Thoracic aorta (tissue), 2 donors: Measurements from ENCODE around the gene NOVA1. TPM values are rescaled to one million over a fixed set of nuclear protein-coding genes. Genes with fewer than 3 reads are reported as not detected.
A peak's percentile ranks its signal among the peaks of the same experiment; 100 is the strongest.

Source experiments
- ATAC-seq: fragments of 150-250 bp; one replicate; pipeline ENCODE4 v1.8.0; 2017; ENCODE audit warnings: low read depth; ENCODE audit not compliant: insufficient number of reproducible peaks, low FRiP score
- DNase-seq: peaks from one replicate; pipeline ENCODE4 v3.0.0-alpha.2; 2020; ENCODE audit warnings: low spot score
- H3K27ac ChIP-seq, 2 donors: fragments of 200-600 bp; sonication (generic); 1 replicate in 1 of 2; 2 replicates in 1 of 2; pipeline ENCODE4 v1.5.1; 2016; ENCODE audit warnings: mild to moderate bottlenecking in 2 of 2, moderate library complexity in 2 of 2
- H3K27me3 ChIP-seq: fragments of 200-600 bp; sonication (generic); replicated peaks from 2 replicates; pipeline ENCODE4 v1.6.0; 2016; ENCODE audit warnings: mild to moderate bottlenecking; ENCODE audit not compliant: insufficient read depth
- H3K36me3 ChIP-seq: fragments of 200-600 bp; sonication (generic); one replicate; pipeline ENCODE4 v1.5.1; 2016
- H3K4me1 ChIP-seq, 2 donors: fragments of 200-600 bp; sonication (generic); 1 replicate in 1 of 2; 2 replicates in 1 of 2; pipeline versions ENCODE4 v1.5.1 to v1.6.0; 2016; ENCODE audit warnings: low read depth in 2 of 2, mild to moderate bottlenecking in 1 of 2; ENCODE audit not compliant: control insufficient read depth in 1 of 2
- H3K4me3 ChIP-seq: fragments of 200-600 bp; sonication (generic); 2 replicates; pipeline ENCODE4 v1.5.1; 2016; ENCODE audit warnings: mild to moderate bottlenecking
- H3K9me3 ChIP-seq: fragments of 200-600 bp; sonication (generic); 2 replicates; pipeline ENCODE4 v1.5.1; 2016
- CTCF ChIP-seq: fragments of 200-600 bp; sonication (generic); IDR thresholded peaks from one replicate; pipeline ENCODE4 v1.5.1; 2019; ENCODE audit warnings: antibody characterized with exemption
- total RNA-seq, 2 donors: library from RNA; depleted of rRNA; stranded (reverse); fragments of >200 nt; gene quantifications; one replicate each; pipeline versions ENCODE4 v1.1.0 to v1.2.3, GENCODE V29; 2016

Gene NOVA1
- total RNA-seq, 2 donors from 2014 or later, result 10.2 to 11.0 TPM

GRCh38 chr14:26598081-26598671 is 343 bp upstream of the NOVA1 start:
- H3K9me3 ChIP-seq, result no peaks in the 10 kb centered on the region
- peaks cover 0 to 10% of the 10 kb centered on the region in 2 donors for H3K4me1 ChIP-seq
- DNase-seq (peak; percentile 25), ATAC-seq (peak; percentile 84)
- H3K36me3 ChIP-seq, result no peaks in the 10 kb centered on the region
- no peaks in the 10 kb centered on the region for H3K27me3 ChIP-seq
- peak overlapping the region; percentile 79 to 88 for H3K27ac ChIP-seq
- no peak for TF ChIP-seq CTCF
- H3K4me3 ChIP-seq, result peak overlapping the region; percentile 91

GRCh38 chr14:26597071-26597588 is 703 bp downstream of the NOVA1 start:
- no peaks in the 10 kb centered on the region for H3K36me3 ChIP-seq
- peak overlapping the region; percentile 79 to 88 for H3K27ac ChIP-seq
- no peak for TF ChIP-seq CTCF
- no peaks in the 10 kb centered on the region for H3K9me3 ChIP-seq
- peaks cover 0 to 10% of the 10 kb centered on the region in 2 donors for H3K4me1 ChIP-seq
- ATAC-seq (no peak), DNase-seq (no peak)
- no peaks in the 10 kb centered on the region for H3K27me3 ChIP-seq
- H3K4me3 ChIP-seq, result peak overlapping the region; percentile 91

- no peak for ATAC-seq
- Histone ChIP-seq H3K9me3 (no peaks in the 10 kb centered on the region), H3K4me3 (peak overlapping the region; percentile 91), H3K4me1 (peaks cover 0 to 10% of the 10 kb centered on the region in 2 donors), H3K27ac (peak overlapping the region in 1 of 2 donors; percentile 88), H3K27me3 (no peaks in the 10 kb centered on the region), H3K36me3 (no peaks in the 10 kb centered on the region)
- TF ChIP-seq CTCF, result no peak
- no peak for DNase-seq
Measured at GRCh38 chr14:26596543-26597061, 1.2 kb downstream of the NOVA1 start.

- TF ChIP-seq CTCF, result no peak
- DNase-seq, result no peak
Measured at GRCh38 chr14:26595926-26596542, 1.8 kb downstream of the NOVA1 start.

DNA sequence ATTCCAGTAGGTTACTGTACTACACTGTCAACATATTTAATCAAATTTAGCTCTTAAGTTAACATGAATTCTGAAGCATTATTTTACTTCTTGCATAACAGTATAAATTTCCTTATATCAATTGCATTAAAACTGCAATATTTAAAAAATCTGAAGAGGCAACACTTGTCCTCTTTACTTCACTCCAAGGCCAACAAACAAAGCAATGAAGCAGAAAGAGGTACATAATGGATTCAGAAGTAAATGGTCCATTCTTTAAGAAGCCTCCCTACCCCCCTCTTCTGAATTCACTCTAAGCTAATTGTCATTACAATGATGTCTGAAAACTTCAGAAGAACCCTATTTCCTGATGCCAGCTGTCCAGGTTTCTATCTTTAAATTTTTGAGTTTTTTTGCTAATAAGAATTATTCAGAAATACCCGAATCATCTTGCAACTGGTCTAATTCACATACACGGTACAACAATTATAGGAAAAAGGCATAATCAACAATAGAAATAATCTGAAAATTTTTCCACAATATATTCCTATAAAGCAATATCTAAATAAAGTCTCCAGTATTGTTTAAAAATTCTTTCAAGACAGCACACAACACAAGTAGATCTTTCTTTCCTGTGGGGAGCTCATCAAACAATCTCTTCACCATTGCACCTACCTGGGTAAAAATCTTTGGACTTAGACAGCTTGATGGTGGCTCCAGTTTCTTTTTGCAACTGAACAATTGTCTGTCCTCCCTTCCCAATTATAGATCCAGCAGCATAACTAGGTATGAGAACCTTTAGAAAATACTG is 2.9 kb downstream of the NOVA1 start:
- Histone ChIP-seq H3K4me3 (peak overlapping the region; percentile 91), H3K36me3 (no peaks in the 10 kb centered on the region), H3K4me1 (peaks cover 0 to 10% of the 10 kb centered on the region in 2 donors), H3K9me3 (no peaks in the 10 kb centered on the region), H3K27me3 (no peaks in the 10 kb centered on the region), H3K27ac (peak overlapping the region in 1 of 2 donors; percentile 44)
- TF ChIP-seq CTCF, result no peak
- ATAC-seq, result no peak
- no peak for DNase-seq

More at GRCh38 chr14:26595926-26596542, 1.8 kb downstream of the NOVA1 start:
- Histone ChIP-seq H3K9me3 (no peaks in the 10 kb centered on the region), H3K27ac (peak overlapping the region in 1 of 2 donors; percentile 44), H3K4me1 (peaks cover 0 to 10% of the 10 kb centered on the region in 2 donors), H3K27me3 (no peaks in the 10 kb centered on the region), H3K4me3 (peak overlapping the region; percentile 91), H3K36me3 (no peaks in the 10 kb centered on the region)
- no peak for ATAC-seq
